BLaER1 treated with 17β-estradiol and CSF1 and Interleukin-3, amounts not matched to agents 10 nM and 100 nM (cell line): ENCODE measurements around the gene BLCAP.
"Not testable (repeated sequence)": the region's sequence is repeated elsewhere in the genome, so short reads cannot be mapped to it uniquely, and the experiment has no call there.

Source experiments
- H3K27ac ChIP-seq, 11 experiments: shearing (Covaris generic); formaldehyde crosslinking; 2 replicates each; pipeline ENCODE4 v1.8.1; 2022
- H3K27me3 ChIP-seq, 11 experiments: shearing (Covaris generic); formaldehyde crosslinking; 2 replicates each; pipeline ENCODE4 v1.8.1; 2022
- H3K36me3 ChIP-seq, 11 experiments: shearing (Covaris generic); formaldehyde crosslinking; 2 replicates each; pipeline ENCODE4 v1.8.1; 2022
- H3K4me1 ChIP-seq, 10 experiments: shearing (Covaris generic); formaldehyde crosslinking; 2 replicates each; pipeline ENCODE4 v1.8.1; 2022
- H3K4me2 ChIP-seq, 11 experiments: shearing (Covaris generic); formaldehyde crosslinking; 2 replicates each; pipeline ENCODE4 v1.8.1; 2022
- H3K4me3 ChIP-seq, 10 experiments: shearing (Covaris generic); formaldehyde crosslinking; 2 replicates each; pipeline ENCODE4 v1.8.1; 2022
- H3K9ac ChIP-seq, 11 experiments: shearing (Covaris generic); formaldehyde crosslinking; 2 replicates each; pipeline ENCODE4 v1.8.1; 2022
- H3K9me3 ChIP-seq, 11 experiments: shearing (Covaris generic); formaldehyde crosslinking; replicated peaks in 1 of 11; 2 replicates each; pipeline ENCODE4 v1.8.1; 2022
- H4K20me1 ChIP-seq, 11 experiments: shearing (Covaris generic); formaldehyde crosslinking; 2 replicates each; pipeline ENCODE4 v1.8.1; 2022
- Cebpa-rat ChIP-seq, 11 experiments: shearing (Covaris generic); IDR thresholded peaks; 2 replicates each; pipeline ENCODE4 v1.8.1; 2022

BLCAP gene

GRCh38 chr20:37562695-37563480 lies 35.2 kb upstream of the BLCAP start:
- H3K27me3 ChIP-seq = 0 out of 22 replicates have a peak, but pooled peaks cover 0 to 4% (median 0%) of the 10 kb centered on the region in 11 experiments
- TF ChIP-seq Cebpa-rat (IDR thresholded peaks at IDR 0.05) = no peak

GRCh38 chr20:37560629-37561028 lies 33.0 kb upstream of the BLCAP start:
- H3K4me3 ChIP-seq = no peak overlapping the region
- 0 out of 22 replicates have a peak, but pooled peaks cover 0 to 4% (median 0%) of the 10 kb centered on the region in 11 experiments for H3K27me3 ChIP-seq
- no peaks in the 10 kb centered on the region for H3K36me3 ChIP-seq
- H3K9me3 ChIP-seq = no peaks in the 10 kb centered on the region
- TF ChIP-seq Cebpa-rat (IDR thresholded peaks at IDR 0.05) = no peak
- peaks cover 0 to 4% (median 0%) of the 10 kb centered on the region in 11 experiments; a peak in 1 of 22 replicates for H4K20me1 ChIP-seq
- no peak overlapping the region for H3K4me2 ChIP-seq
- no peak overlapping the region for H3K9ac ChIP-seq
- no peak overlapping the region for H3K27ac ChIP-seq
- H3K4me1 ChIP-seq = peaks cover 0 to 25% (median 18%) of the 10 kb centered on the region in 10 experiments; a peak in 15 of 20 replicates

More at GRCh38 chr20:37562695-37563480, 35.2 kb upstream of the BLCAP start:
- no peak overlapping the region for H3K4me2 ChIP-seq
- H3K9me3 ChIP-seq = no peaks in the 10 kb centered on the region
- H3K9ac ChIP-seq = no peak overlapping the region
- H4K20me1 ChIP-seq = peaks cover 0 to 12% (median 0%) of the 10 kb centered on the region in 11 experiments; a peak in 2 of 22 replicates
- H3K4me3 ChIP-seq = no peak overlapping the region
- no peaks in the 10 kb centered on the region for H3K36me3 ChIP-seq
- no peak overlapping the region for H3K27ac ChIP-seq
- peaks cover 8 to 47% (median 40%) of the 10 kb centered on the region in 10 experiments for H3K4me1 ChIP-seq

- Histone ChIP-seq H3K9me3 (no peaks in the 10 kb centered on the region), H3K9ac (no peak overlapping the region), H3K4me1 (peaks cover 0 to 13% (median 7%) of the 10 kb centered on the region in 10 experiments; a peak in 11 of 20 replicates), H3K4me3 (no peak overlapping the region), H3K27me3 (0 out of 22 replicates have a peak, but pooled peaks cover 0 to 4% (median 0%) of the 10 kb centered on the region in 11 experiments), H3K27ac (no peak overlapping the region), H4K20me1 (peaks cover 0 to 4% (median 0%) of the 10 kb centered on the region in 11 experiments; a peak in 1 of 22 replicates), H3K4me2 (peak overlapping the region in 6 of 11 experiments; percentile 6 to 57 (median 40); a peak in 7 of 22 replicates), H3K36me3 (no peaks in the 10 kb centered on the region)
- TF ChIP-seq Cebpa-rat (IDR thresholded peaks at IDR 0.05) = no peak
These were observed 31.8 kb upstream of the BLCAP start for GRCh38 chr20:37559312-37560027.

- Histone ChIP-seq H3K27ac (no peak overlapping the region), H3K27me3 (0 out of 22 replicates have a peak, but pooled peaks cover 0 to 2% (median 0%) of the 10 kb centered on the region in 11 experiments), H4K20me1 (0 out of 22 replicates have a peak, but pooled peaks cover 0 to under 1% (median 0%) of the 10 kb centered on the region in 11 experiments), H3K4me3 (no peak overlapping the region), H3K36me3 (no peaks in the 10 kb centered on the region), H3K9ac (no peak overlapping the region), H3K9me3 (no peaks in the 10 kb centered on the region), H3K4me2 (peak overlapping the region in 6 of 11 experiments; percentile 6 to 57 (median 40); a peak in 10 of 22 replicates), H3K4me1 (peaks cover 0 to 10% (median 7%) of the 10 kb centered on the region in 10 experiments; a peak in 9 of 20 replicates)
- no peak for TF ChIP-seq Cebpa-rat (IDR thresholded peaks at IDR 0.05)
These were observed 31.1 kb upstream of the BLCAP start for GRCh38 chr20:37558779-37559178.

- no peak overlapping the region for H3K4me3 ChIP-seq
- no peak overlapping the region for H3K9ac ChIP-seq
- H3K36me3 ChIP-seq = no peaks in the 10 kb centered on the region
- no peak for TF ChIP-seq Cebpa-rat (IDR thresholded peaks at IDR 0.05)
- H3K27me3 ChIP-seq = no peaks in the 10 kb centered on the region
- peak overlapping the region in 3 of 11 experiments; percentile 16 to 48 (median 31); a peak in 4 of 22 replicates for H3K4me2 ChIP-seq
- no peaks in the 10 kb centered on the region for H4K20me1 ChIP-seq
- no peak overlapping the region for H3K27ac ChIP-seq
- peaks cover 0 to 10% (median 7%) of the 10 kb centered on the region in 10 experiments; a peak in 9 of 20 replicates for H3K4me1 ChIP-seq
- H3K9me3 ChIP-seq = no peaks in the 10 kb centered on the region
These were observed 30.6 kb upstream of the BLCAP start for GRCh38 chr20:37558306-37558705.

- no peaks in the 10 kb centered on the region for H3K36me3 ChIP-seq
- no peaks in the 10 kb centered on the region for H3K27me3 ChIP-seq
- no peak overlapping the region for H3K27ac ChIP-seq
- no peaks in the 10 kb centered on the region for H4K20me1 ChIP-seq
- H3K4me2 ChIP-seq = no peak overlapping the region
- no peaks in the 10 kb centered on the region for H3K9me3 ChIP-seq
- H3K4me3 ChIP-seq = no peak overlapping the region
- no peak overlapping the region for H3K9ac ChIP-seq
- TF ChIP-seq Cebpa-rat (IDR thresholded peaks at IDR 0.05) = no peak
- peaks cover 6 to 10% (median 8%) of the 10 kb centered on the region in 10 experiments; a peak in 14 of 20 replicates for H3K4me1 ChIP-seq
These were observed 28.9 kb upstream of the BLCAP start for GRCh38 chr20:37556538-37556937.

GRCh38 chr20:37554721-37555298 lies 27.1 kb upstream of the BLCAP start:
- H3K4me3 ChIP-seq, H3K27ac ChIP-seq, H3K36me3 ChIP-seq, H3K27me3 ChIP-seq, H4K20me1 ChIP-seq, H3K4me2 ChIP-seq, H3K9me3 ChIP-seq, H3K9ac ChIP-seq: not testable (repeated sequence)
- peaks cover 6 to 10% (median 8%) of the 10 kb centered on the region in 10 experiments; a peak in 14 of 20 replicates for H3K4me1 ChIP-seq

GRCh38 chr20:37552415-37552814 lies 24.7 kb upstream of the BLCAP start:
- Histone ChIP-seq H3K27ac (no peak overlapping the region), H3K9me3 (no peaks in the 10 kb centered on the region), H3K4me3 (no peak overlapping the region), H3K9ac (no peak overlapping the region), H4K20me1 (no peaks in the 10 kb centered on the region; a peak in 1 of 22 replicates), H3K36me3 (no peaks in the 10 kb centered on the region), H3K4me1 (peaks cover 0 to 10% (median 0%) of the 10 kb centered on the region in 10 experiments; a peak in 5 of 20 replicates), H3K4me2 (peak overlapping the region in 2 of 11 experiments; percentile 0 to 39; a peak in 3 of 22 replicates), H3K27me3 (no peaks in the 10 kb centered on the region)
- TF ChIP-seq Cebpa-rat (IDR thresholded peaks at IDR 0.05) = no peak

GRCh38 chr20:37551660-37552059 lies 24.0 kb upstream of the BLCAP start:
- not testable (repeated sequence) for H3K4me2 ChIP-seq, H4K20me1 ChIP-seq, H3K27me3 ChIP-seq, H3K36me3 ChIP-seq, H3K4me3 ChIP-seq, H3K9ac ChIP-seq, H3K9me3 ChIP-seq, H3K27ac ChIP-seq
- H3K4me1 ChIP-seq = peaks cover 0 to 10% (median 0%) of the 10 kb centered on the region in 10 experiments; a peak in 5 of 20 replicates

- not testable (repeated sequence) for H4K20me1 ChIP-seq, H3K36me3 ChIP-seq, H3K27ac ChIP-seq, H3K9ac ChIP-seq, H3K9me3 ChIP-seq, H3K4me3 ChIP-seq, H3K27me3 ChIP-seq, H3K4me2 ChIP-seq
- peaks cover 0 to 10% (median 0%) of the 10 kb centered on the region in 10 experiments; a peak in 5 of 20 replicates for H3K4me1 ChIP-seq
These were observed 22.6 kb upstream of the BLCAP start for GRCh38 chr20:37550101-37550920.
